SKM-1 treated with dmso at 0.1 percent for 144 hours (cell line): ENCODE data around the gene ACO2.
"Not testable (repeated sequence)": the region's sequence is repeated elsewhere in the genome, so short reads cannot be mapped to it uniquely, and the experiment has no call there.

Experiments used
- DNase-seq: peaks from one replicate; lab custom pipeline; 2025; ENCODE audit not compliant: unreplicated experiment; lab: John Stamatoyannopoulos, UW

ACO2 gene

DNA sequence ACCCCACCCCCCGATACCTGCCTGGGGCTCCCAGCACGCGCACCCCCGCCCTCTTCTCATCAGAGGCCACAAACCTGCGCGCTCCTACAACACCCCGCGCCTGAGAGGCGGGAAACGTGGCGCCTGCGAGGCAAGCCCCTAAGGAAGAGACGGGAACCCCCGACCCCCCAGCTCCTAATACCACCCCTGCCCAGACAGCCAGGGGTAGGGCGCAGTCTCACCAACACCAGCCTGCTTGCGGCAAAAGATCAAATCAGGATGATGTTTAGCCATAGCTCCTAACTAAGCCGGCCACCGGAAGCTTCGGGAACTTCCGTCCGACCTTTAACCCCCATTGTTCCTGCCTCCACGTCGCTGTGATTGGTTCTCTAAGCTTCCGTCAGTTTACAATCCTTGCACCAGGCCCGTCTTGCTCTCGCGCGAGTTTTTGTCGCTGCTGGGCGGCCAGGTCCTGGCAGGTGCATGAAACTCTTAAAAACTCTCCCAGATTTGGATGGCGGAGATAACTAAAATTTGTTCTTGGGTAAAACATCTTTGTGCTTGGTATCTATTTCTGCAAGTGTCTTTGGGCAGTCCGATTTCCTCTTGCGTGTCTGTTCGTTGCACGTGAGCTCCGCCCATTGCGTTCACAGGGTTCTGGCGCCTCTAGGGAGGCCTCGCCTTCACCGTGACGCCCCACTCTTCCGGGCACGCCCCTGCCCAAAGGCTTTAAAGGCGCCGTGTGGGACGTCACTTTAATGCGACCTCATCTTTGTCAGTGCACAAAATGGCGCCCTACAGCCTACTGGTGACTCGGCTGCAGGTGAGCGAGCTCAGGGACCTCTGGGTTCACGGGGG is at the start of gene ACO2, which contains the start of gene PHF5A:
Gene ACO2 (plus strand): TSS at position 737 of the 837 bp plus-strand sequence. CDS start 30 bp downstream, at position 767.
Gene PHF5A (minus strand): TSS at position 312 of the 837 bp plus-strand sequence. CDS start 39 bp downstream, at position 273.
- peak; percentile 97 for DNase-seq

GRCh38 chr22:41425660-41426365 is 43.1 kb upstream of the ACO2 start:
- DNase-seq, result no peak

- no peak for DNase-seq
These were observed 39.5 kb upstream of the ACO2 start for GRCh38 chr22:41429232-41429950.

- no peak for DNase-seq
These were observed 39.0 kb upstream of the ACO2 start for GRCh38 chr22:41429951-41430332.

DNA sequence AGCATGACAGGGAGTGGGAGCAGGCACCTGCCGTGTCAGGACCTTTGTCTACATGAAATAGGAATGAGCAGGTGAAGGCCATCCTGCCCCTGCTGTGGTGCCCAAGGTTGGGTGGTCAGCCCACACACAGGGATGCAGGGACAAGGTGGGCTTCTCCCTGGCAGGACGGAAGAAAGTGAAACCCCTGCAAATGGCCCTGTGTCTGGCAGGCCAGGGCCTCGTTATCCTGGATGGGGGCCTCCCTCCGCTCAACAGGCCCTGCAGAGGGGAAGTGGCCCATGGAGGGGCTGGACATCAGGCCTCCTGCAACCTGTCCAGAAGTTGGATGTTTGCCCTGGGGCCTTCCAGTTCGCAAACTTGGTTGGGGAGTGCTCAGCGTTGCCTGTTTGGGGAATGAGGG is 37.3 kb upstream of the ACO2 start:
- DNase-seq, result no peak

GRCh38 chr22:41433480-41433879 is 35.4 kb upstream of the ACO2 start:
- DNase-seq, result not testable (repeated sequence)

GRCh38 chr22:41434361-41435003 is 34.4 kb upstream of the ACO2 start:
- not testable (repeated sequence) for DNase-seq

DNA sequence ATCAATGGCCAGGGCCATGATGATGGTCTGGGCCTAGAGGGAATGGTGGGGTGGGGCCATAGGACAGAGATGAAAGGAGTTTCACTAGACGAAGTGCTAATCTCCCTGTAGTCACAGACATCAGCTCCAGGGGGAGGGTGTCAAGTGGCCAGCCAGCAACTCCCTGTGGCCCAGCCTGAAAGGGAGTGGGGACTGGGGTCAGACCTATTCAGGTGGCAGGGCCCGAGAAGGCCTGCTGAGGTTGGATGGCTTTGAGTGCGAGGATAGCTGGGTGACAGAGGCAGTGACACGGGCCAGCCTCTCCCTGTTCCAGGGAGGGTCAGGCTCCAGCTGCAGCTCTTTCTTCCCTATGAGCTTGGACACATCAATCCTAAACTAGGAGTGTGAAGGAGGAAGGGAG is 33.4 kb upstream of the ACO2 start:
- no peak for DNase-seq

DNA sequence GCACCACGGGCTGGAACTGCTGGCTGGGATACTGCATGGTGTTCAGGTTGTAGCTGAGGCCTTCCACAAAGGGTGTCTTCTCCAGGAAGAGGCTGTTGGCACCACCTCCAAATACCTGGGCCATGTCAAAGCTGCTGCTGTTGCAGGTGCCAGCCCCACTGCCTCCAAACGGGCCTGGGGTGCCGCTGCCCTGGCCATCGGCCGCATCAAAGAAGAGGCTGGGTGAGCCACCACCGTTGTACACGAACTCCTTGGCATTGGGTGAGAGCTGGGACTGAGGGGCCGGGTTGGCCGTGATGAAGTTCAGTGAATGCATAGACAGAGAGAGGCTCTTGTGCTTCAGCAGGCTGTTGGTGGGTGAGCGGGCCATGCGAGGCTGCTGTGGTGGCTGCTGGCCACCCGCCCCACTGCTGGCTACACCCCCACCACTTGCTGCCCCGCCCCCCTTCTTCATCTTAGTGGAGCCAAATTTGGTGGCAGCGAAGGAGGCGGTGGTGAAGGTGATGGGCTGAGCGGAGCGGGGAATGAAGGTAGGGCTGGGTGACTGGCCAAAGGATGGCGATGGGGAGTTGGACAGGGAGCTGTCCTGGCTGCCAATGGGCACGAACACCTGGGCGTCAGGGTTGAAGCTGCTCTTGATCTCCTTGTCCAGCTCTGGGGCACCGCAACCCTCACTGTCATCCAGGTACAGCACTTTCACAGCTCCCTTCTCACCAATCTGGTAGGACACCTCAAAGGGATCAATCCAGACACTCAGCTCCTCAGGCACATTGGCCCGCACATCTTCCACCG is 32.4 kb upstream of the ACO2 start:
- DNase-seq, result no peak

- DNase-seq, result no peak
These were observed 31.7 kb upstream of the ACO2 start for GRCh38 chr22:41437198-41437597.

DNA sequence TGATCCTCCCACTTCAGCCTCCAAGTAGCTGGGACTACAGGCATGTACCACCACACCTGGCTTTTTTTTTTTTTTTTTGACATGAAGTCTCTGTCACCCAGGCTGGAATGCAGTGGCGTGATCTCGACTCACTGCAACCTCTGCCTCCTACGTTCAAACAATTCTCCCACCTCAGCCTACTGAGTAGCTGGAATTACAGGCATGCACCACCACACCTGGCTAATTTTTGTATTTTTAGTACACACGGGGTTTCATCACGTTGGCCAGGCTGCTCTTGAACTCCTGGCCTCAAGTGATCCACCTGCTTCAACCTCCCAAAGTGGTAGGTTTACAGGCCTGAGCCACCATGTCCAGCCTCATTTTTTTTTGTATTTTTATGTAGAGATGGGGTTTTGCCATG is 28.4 kb upstream of the ACO2 start:
- DNase-seq, result not testable (repeated sequence)

- DNase-seq, result no peak
These were observed 26.6 kb upstream of the ACO2 start for GRCh38 chr22:41442240-41442792.

DNA sequence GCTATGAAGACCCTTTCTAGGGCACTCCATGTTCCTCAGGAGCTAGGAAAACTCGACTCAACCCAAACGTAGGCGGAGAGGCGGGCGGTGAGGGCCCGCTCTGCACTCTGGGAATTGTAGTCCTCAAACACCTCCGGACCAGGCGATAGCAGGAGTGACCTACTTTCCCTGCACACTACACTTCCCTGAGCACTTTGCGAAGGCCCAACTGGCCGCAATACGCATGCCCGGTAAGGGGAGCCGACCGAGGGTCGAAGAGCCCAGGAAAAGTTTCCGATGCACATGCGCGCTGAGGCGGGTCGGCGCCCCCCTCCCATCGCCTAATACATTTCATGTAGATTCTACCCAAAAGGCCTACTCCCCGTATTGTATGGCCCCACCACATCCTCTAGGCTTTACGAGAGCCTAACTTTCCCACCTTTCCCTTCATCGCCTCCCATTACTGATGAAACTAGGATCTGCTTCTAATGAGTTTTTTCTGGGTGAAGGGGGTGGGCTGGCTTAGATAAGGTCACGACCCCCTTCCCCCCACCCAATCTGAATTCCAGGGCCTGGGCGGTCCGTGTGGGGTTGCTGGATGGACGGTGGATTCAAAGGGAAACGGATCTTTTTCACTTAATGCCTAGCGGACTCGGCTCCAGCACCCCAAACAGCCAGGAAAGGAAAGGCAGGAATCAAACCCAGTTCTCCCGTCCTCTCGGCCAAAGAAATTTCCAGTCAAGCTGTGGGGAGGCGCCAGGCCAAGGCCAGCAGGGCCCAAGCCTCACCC is 24.4 kb upstream of the ACO2 start:
- peak; percentile 71 for DNase-seq

- no peak for DNase-seq
These were observed 23.5 kb upstream of the ACO2 start for GRCh38 chr22:41445129-41446056.

GRCh38 chr22:41446057-41446501 is 22.8 kb upstream of the ACO2 start:
- no peak for DNase-seq

- DNase-seq, result peak; percentile 86
These were observed 22.1 kb upstream of the ACO2 start, which contains the start of gene TOB2 for GRCh38 chr22:41446639-41447434. TSS of gene TOB2 (minus strand) at chr22:41446801. CDS start at chr22:41437345, 9,456 bp downstream.
